Endodermal cell (in vitro differentiated cells): Measurements from ENCODE around the gene MYO1B. TPM values are rescaled to one million over a fixed set of nuclear protein-coding genes. Genes with fewer than 3 reads are reported as not detected.

ENCODE experiments used
- DNase-seq: peaks from one replicate; pipeline ENCODE4 v3.0.0-alpha.2; 2017
- H3K27ac ChIP-seq: 2 replicates; pipeline ENCODE4 v1.5.1; 2013; ENCODE audit warnings: mild to moderate bottlenecking, low read depth, low read length, moderate library complexity
- H3K27me3 ChIP-seq: 2 replicates; pipeline ENCODE4 v1.6.1; 2013; ENCODE audit warnings: mild to moderate bottlenecking, low read length, moderate library complexity; ENCODE audit not compliant: insufficient read depth, control insufficient read depth, poor library complexity, severe bottlenecking
- H3K36me3 ChIP-seq: 2 replicates; pipeline ENCODE4 v1.7.0; 2013; ENCODE audit warnings: mild to moderate bottlenecking, low read length, moderate library complexity; ENCODE audit not compliant: control insufficient read depth, insufficient read depth
- H3K4me1 ChIP-seq: one replicate; pipeline ENCODE4 v1.7.0; 2013; ENCODE audit warnings: low read length; ENCODE audit not compliant: control insufficient read depth, insufficient read depth
- H3K4me3 ChIP-seq: 2 replicates; pipeline ENCODE4 v1.5.1; 2013; ENCODE audit warnings: mild to moderate bottlenecking, low read length, moderate library complexity
- H3K9ac ChIP-seq: 2 replicates; pipeline ENCODE4 v1.6.1; 2013; ENCODE audit warnings: mild to moderate bottlenecking, low read length, moderate library complexity; ENCODE audit not compliant: poor library complexity, severe bottlenecking; ENCODE audit errors: extremely low read depth
- H3K9me3 ChIP-seq: 2 replicates; pipeline ENCODE4 v1.6.1; 2013; ENCODE audit warnings: mild to moderate bottlenecking, low read length, moderate library complexity; ENCODE audit not compliant: control insufficient read depth
- H3K27ac Mint-ChIP-seq: 2 replicates; pipeline ENCODE4 v1.8.0; 2020; ENCODE audit warnings: mixed read lengths
- H3K27me3 Mint-ChIP-seq: 2 replicates; pipeline ENCODE4 v1.8.0; 2021; ENCODE audit warnings: mild to moderate bottlenecking, mixed read lengths; ENCODE audit not compliant: insufficient read depth
- H3K36me3 Mint-ChIP-seq: 2 replicates; pipeline ENCODE4 v1.8.0; 2020; ENCODE audit warnings: low read depth, mixed read lengths
- H3K4me1 Mint-ChIP-seq: 2 replicates; pipeline ENCODE4 v1.8.0; 2020; ENCODE audit warnings: mixed read lengths
- H3K4me3 Mint-ChIP-seq: 2 replicates; pipeline ENCODE4 v1.8.0; 2020; ENCODE audit warnings: mild to moderate bottlenecking, moderate library complexity, mixed read lengths
- H3K9me3 Mint-ChIP-seq: 2 replicates; pipeline ENCODE4 v1.8.0; 2020; ENCODE audit warnings: mild to moderate bottlenecking, mixed read lengths
- WGBS, 2 experiments: methylation state at CpG; one replicate each; pipeline versions ENCODE4 v1.1.5 to v1.1.7; 2013; ENCODE audit warnings: missing lambda C conversion rate in 2 of 2, mixed read lengths in 1 of 2; ENCODE audit not compliant: insufficient coverage in 1 of 2, insufficient read length in 1 of 2; 5-methylcytosine and 5-hydroxymethylcytosine counted together
- total RNA-seq, 2 donors: library from RNA; stranded (reverse); fragmentation: NEBNext Ultra II Directional in 1 of 2; extraction: Animal tissue kit (Norgen Biotek cat#: 25700) in 1 of 2; gene quantifications; 2 replicates in 1 of 2; 3 replicates in 1 of 2; pipeline ENCODE4 v1.2.1, GENCODE V29; 2021
- TF ChIP-seq, protein P1 (sequence below): fragments of 200-600 bp; sonication (generic); conservative IDR thresholded peaks from 2 replicates; pipeline ENCODE4 v1.5.0; 2021; ENCODE audit warnings: antibody characterized with exemption, mild to moderate bottlenecking

The MYO1B gene
- total RNA-seq, 2 donors from 2014 or later = 145 to 154 TPM

DNA sequence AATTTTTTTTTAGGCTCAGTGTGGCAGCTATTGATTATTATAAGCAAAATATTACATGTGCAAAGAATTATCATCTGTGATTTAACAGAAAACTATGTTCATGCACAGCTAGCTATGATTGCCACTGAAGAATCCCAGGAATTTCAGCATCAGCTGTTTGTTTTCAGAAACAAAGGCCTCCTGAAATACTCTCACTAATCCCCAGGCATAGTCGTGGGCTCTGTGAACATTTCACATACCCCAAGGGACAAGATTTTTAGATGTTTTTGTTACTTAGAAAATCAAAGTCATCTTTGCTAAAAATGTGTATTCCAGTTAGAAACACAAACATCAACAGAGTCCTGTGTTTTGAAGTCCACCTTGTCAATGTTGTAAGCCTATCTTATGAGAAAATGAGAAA is 156.1 kb downstream of the MYO1B start:
- H3K4me1 Mint-ChIP-seq = peaks cover 18% of the 10 kb centered on the region
- H3K27ac Mint-ChIP-seq = peak overlapping the region; percentile 62
- H3K9ac ChIP-seq = peak overlapping the region; percentile 8
- no peak for DNase-seq
- H3K36me3 ChIP-seq = peaks cover 79% of the 10 kb centered on the region
- TF ChIP-seq, protein P1, sequence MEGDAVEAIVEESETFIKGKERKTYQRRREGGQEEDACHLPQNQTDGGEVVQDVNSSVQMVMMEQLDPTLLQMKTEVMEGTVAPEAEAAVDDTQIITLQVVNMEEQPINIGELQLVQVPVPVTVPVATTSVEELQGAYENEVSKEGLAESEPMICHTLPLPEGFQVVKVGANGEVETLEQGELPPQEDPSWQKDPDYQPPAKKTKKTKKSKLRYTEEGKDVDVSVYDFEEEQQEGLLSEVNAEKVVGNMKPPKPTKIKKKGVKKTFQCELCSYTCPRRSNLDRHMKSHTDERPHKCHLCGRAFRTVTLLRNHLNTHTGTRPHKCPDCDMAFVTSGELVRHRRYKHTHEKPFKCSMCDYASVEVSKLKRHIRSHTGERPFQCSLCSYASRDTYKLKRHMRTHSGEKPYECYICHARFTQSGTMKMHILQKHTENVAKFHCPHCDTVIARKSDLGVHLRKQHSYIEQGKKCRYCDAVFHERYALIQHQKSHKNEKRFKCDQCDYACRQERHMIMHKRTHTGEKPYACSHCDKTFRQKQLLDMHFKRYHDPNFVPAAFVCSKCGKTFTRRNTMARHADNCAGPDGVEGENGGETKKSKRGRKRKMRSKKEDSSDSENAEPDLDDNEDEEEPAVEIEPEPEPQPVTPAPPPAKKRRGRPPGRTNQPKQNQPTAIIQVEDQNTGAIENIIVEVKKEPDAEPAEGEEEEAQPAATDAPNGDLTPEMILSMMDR = no peak
- no peak overlapping the region for H3K27ac ChIP-seq
- WGBS, 2 experiments = 33% methylated on average over 1 of the region's 1 CpG; no CpG with 5 or more reads in 1 of the 2 experiments
- peaks cover 6% of the 10 kb centered on the region for H3K9me3 ChIP-seq
- H3K36me3 Mint-ChIP-seq = peaks cover 61% of the 10 kb centered on the region
- no peaks in the 10 kb centered on the region for H3K27me3 ChIP-seq
- H3K9me3 Mint-ChIP-seq = peaks cover 17% of the 10 kb centered on the region
- H3K4me3 ChIP-seq = no peak overlapping the region
- no peaks in the 10 kb centered on the region for H3K27me3 Mint-ChIP-seq
- no peak overlapping the region for H3K4me3 Mint-ChIP-seq
- peaks cover 3% of the 10 kb centered on the region for H3K4me1 ChIP-seq

DNA sequence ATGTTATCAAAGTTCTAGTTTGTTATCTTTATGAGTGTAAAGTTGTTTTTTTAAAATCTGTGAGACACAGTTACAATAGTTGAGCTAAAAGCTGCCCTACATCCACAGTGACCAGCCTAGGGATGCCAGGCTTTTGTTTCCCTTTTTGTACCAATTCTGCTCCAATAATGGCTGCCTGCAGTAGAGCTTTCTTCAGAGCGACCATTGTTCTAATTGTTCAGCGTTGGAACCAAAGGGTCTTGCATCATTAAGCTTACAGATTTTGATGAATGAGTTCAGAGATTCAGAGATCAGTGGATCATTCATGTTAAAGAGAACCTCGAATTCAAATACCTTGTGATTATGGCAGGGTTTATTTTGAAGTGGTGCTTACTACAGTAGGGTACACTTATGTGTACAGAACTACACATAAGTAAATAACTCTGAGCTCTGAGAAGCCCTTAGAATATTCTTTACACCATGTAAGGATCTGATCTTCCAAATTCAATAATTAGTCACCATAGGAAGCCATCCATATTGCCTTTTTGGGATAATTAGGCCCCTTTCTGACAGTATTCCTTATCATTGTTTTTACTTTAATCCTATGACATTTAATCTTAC is 157.9 kb downstream of the MYO1B start:
- no peak overlapping the region for H3K27ac Mint-ChIP-seq
- peaks cover 89% of the 10 kb centered on the region for H3K36me3 ChIP-seq
- H3K4me1 Mint-ChIP-seq = peaks cover 16% of the 10 kb centered on the region
- no peak overlapping the region for H3K4me3 ChIP-seq
- no peak for DNase-seq
- 92% methylated on average over 3 of the region's 3 CpGs; no CpG with 5 or more reads in 1 of the 2 experiments for WGBS, 2 experiments
- peaks cover 3% of the 10 kb centered on the region for H3K4me1 ChIP-seq
- no peaks in the 10 kb centered on the region for H3K27me3 Mint-ChIP-seq
- H3K27me3 ChIP-seq = no peaks in the 10 kb centered on the region
- no peak overlapping the region for H3K27ac ChIP-seq
- H3K4me3 Mint-ChIP-seq = no peak overlapping the region
- no peak overlapping the region for H3K9ac ChIP-seq
- H3K36me3 Mint-ChIP-seq = peaks cover 62% of the 10 kb centered on the region
- no peaks in the 10 kb centered on the region for H3K9me3 ChIP-seq
- TF ChIP-seq, protein P1 = no peak
- peaks cover 8% of the 10 kb centered on the region for H3K9me3 Mint-ChIP-seq

DNA sequence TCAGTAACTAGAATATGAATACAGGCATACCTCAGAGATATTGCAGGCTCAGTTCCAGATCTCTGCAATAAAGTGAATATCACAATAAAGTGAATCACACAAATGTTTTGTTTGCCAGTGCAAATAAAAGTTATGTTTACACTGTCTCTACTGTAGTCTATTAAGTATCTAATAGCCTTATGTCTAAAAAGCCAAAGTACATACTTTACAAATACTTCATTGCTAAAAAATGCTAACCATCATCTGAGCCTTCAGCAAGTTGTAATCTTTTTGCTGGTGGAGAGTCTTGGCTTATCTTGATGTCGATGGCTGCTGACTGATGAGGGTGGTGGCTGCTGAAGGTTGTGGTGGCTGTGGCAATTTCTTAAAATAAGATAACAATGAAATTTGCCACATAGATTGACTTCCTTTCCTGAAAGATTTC is 159.4 kb downstream of the MYO1B start:
- Mint-ChIP-seq H3K36me3 (peaks cover 69% of the 10 kb centered on the region), H3K27me3 (no peaks in the 10 kb centered on the region), H3K4me3 (no peak overlapping the region), H3K27ac (no peak overlapping the region), H3K9me3 (peaks cover 1% of the 10 kb centered on the region), H3K4me1 (peaks cover 16% of the 10 kb centered on the region)
- no peak overlapping the region for H3K4me3 ChIP-seq
- H3K27ac ChIP-seq = no peak overlapping the region
- no peaks in the 10 kb centered on the region for H3K9me3 ChIP-seq
- no peak overlapping the region for H3K9ac ChIP-seq
- 96% methylated on average over 1 of the region's 1 CpG; no CpG with 5 or more reads in 1 of the 2 experiments for WGBS, 2 experiments
- H3K36me3 ChIP-seq = peaks cover 98% of the 10 kb centered on the region
- TF ChIP-seq, protein P1 = no peak
- no peaks in the 10 kb centered on the region for H3K27me3 ChIP-seq
- H3K4me1 ChIP-seq = peaks cover 3% of the 10 kb centered on the region
- DNase-seq = no peak
